HCT116 (cell line): Measurements from ENCODE around the gene EPDR1. TPM values are rescaled to one million over a fixed set of nuclear protein-coding genes. Genes with fewer than 3 reads are reported as not detected.

Source experiments
- ATAC-seq: fragments of 200-7000 bp; cut with Tn5 transposase; 2 replicates; pipeline ENCODE4 v1.9.1; 2020; ENCODE audit warnings: mild to moderate bottlenecking, moderate library complexity
- BruUV-seq: library from RNA; stranded (reverse); fragments of 400-500 nt; replicated peaks from 2 replicates; lab custom pipeline; 2021; lab: Mats Ljungman, UMichigan
- CTCF ChIA-PET: fragments of 300-600 bp; sonication (Branson Sonifier 250); formaldehyde crosslinking; loops from one replicate; lab custom pipeline; 2021; ENCODE audit warnings: antibody characterized with exemption; lab: Charles Lee
- POLR2A ChIA-PET: fragments of 300-600, 350-600 bp; sonication (Branson Sonifier 250); formaldehyde crosslinking; loops from one replicate; lab custom pipeline; 2021; ENCODE audit warnings: antibody characterized with exemption; lab: Charles Lee
- RAD21 ChIA-PET, 2 experiments: fragments of 300-600 bp; sonication (Branson Sonifier 250); formaldehyde crosslinking; loops; one replicate each; lab custom pipeline; 2023; ENCODE audit warnings: low total read pairs in 2 of 2; ENCODE audit not compliant: uncharacterized antibody in 2 of 2, unreplicated experiment in 2 of 2, low non-redundant PET in 1 of 2; lab: Charles Lee
- DNase-seq: peaks from one replicate; pipeline ENCODE4 v3.0.0-alpha.2; 2010; ENCODE audit warnings: low read depth, low spot score
- H2AFZ ChIP-seq: fragments of 200-600 bp; shearing (Covaris generic), sonication (generic); 2 replicates; pipeline ENCODE4 v1.6.1; 2017; ENCODE audit warnings: low read depth, mixed run types, mixed read lengths, antibody characterized with exemption, low read length; ENCODE audit not compliant: poor library complexity, severe bottlenecking
- H3K27ac ChIP-seq: 2 replicates; pipeline ENCODE4 v1.5.1; 2012; ENCODE audit warnings: low read depth, low read length
- H3K27me3 ChIP-seq: fragments of 200-600 bp; sonication (generic); 2 replicates; pipeline ENCODE4 v1.6.1; 2016; ENCODE audit warnings: mixed run types, low read length, mixed read lengths; ENCODE audit not compliant: insufficient read depth
- H3K36me3 ChIP-seq, 2 experiments: fragments of 200-500 bp in 1 of 2; fragments of 200-600 bp in 1 of 2; sonication (Bioruptor generic) in 1 of 2; sonication (generic) in 1 of 2; 2 replicates each; pipeline versions ENCODE4 v1.5.1 to v1.6.1; 2014 to 2016; ENCODE audit warnings: low read length in 2 of 2, inconsistent platforms in 1 of 2, mixed read lengths in 1 of 2, mixed run types in 1 of 2; ENCODE audit not compliant: insufficient read depth in 2 of 2, control insufficient read depth in 1 of 2
- H3K4me1 ChIP-seq, 2 experiments: fragments of 200-600 bp in 1 of 2; sonication (generic) in 1 of 2; 2 replicates each; pipeline versions ENCODE4 v1.5.1 to v1.6.1; 2012 to 2017; ENCODE audit warnings: low read length in 2 of 2, inconsistent platforms in 1 of 2, mild to moderate bottlenecking in 1 of 2, mixed read lengths in 1 of 2, mixed run types in 1 of 2, moderate library complexity in 1 of 2; ENCODE audit not compliant: insufficient read depth in 2 of 2, control insufficient read depth in 1 of 2
- H3K4me2 ChIP-seq: fragments of 200-600 bp; sonication (generic); 2 replicates; pipeline ENCODE4 v1.6.1; 2017; ENCODE audit warnings: mixed run types, low read length, mixed read lengths
- H3K4me3 ChIP-seq, 2 experiments: fragments of 200-600 bp in 1 of 2; sonication (generic) in 1 of 2; replicated peaks in 1 of 2; 2 replicates each; pipeline ENCODE4 v1.5.1; 2011 to 2016; ENCODE audit warnings: low read length in 2 of 2, control low read depth in 1 of 2, low read depth in 1 of 2, mild to moderate bottlenecking in 1 of 2, mixed read lengths in 1 of 2, mixed run types in 1 of 2
- H3K79me2 ChIP-seq: fragments of 200-600 bp; sonication (generic); 2 replicates; pipeline ENCODE4 v1.6.1; 2017; ENCODE audit warnings: mild to moderate bottlenecking, mixed run types, low read length, moderate library complexity, mixed read lengths; ENCODE audit not compliant: insufficient read depth
- H3K9ac ChIP-seq: fragments of 200-600 bp; sonication (generic); 2 replicates; pipeline ENCODE4 v1.6.1; 2016; ENCODE audit warnings: low read length, mixed read lengths
- H3K9me2 ChIP-seq: fragments of 200-600 bp; sonication (generic), shearing (Covaris generic); 2 replicates; pipeline ENCODE4 v1.6.1; 2017; ENCODE audit warnings: mixed run types, mild to moderate bottlenecking, moderate library complexity; ENCODE audit not compliant: insufficient read depth
- H3K9me3 ChIP-seq, 2 experiments: fragments of 200-500 bp in 1 of 2; fragments of 200-600 bp in 1 of 2; sonication (Bioruptor generic) in 1 of 2; sonication (generic) in 1 of 2; 2 replicates each; pipeline ENCODE4 v1.6.1; 2014 to 2017; ENCODE audit warnings: low read length in 2 of 2, mixed read lengths in 2 of 2, inconsistent platforms in 1 of 2, low read depth in 1 of 2, mild to moderate bottlenecking in 1 of 2, mixed run types in 1 of 2, moderate library complexity in 1 of 2; ENCODE audit not compliant: control insufficient read depth in 1 of 2, insufficient read depth in 1 of 2
- H4K20me1 ChIP-seq: fragments of 200-600 bp; sonication (generic), shearing (Covaris generic); 2 replicates; pipeline ENCODE4 v1.6.1; 2017; ENCODE audit warnings: mixed run types, mild to moderate bottlenecking, moderate library complexity; ENCODE audit not compliant: insufficient read depth
- ATF3 ChIP-seq: IDR thresholded peaks from 2 replicates; pipeline ENCODE4 v1.6.1; 2012
- CBX3 ChIP-seq: IDR thresholded peaks from 2 replicates; pipeline ENCODE4 v1.6.1; 2012; ENCODE audit warnings: low read depth
- CEBPB ChIP-seq: IDR thresholded peaks from 2 replicates; pipeline ENCODE4 v1.6.1; 2012; ENCODE audit warnings: low read depth
- CTCF ChIP-seq, 3 experiments: fragments of 200-600 bp in 1 of 3; sonication (generic) in 1 of 3; IDR thresholded peaks in 2 of 3; conservative IDR thresholded peaks in 1 of 3; 2 replicates each; pipeline ENCODE4 v1.5.1; 2012 to 2017; ENCODE audit warnings: low read depth in 2 of 3, low read length in 2 of 3, antibody characterized with exemption in 1 of 3, borderline replicate concordance in 1 of 3, control low read depth in 1 of 3, mild to moderate bottlenecking in 1 of 3, mixed read lengths in 1 of 3, mixed run types in 1 of 3, moderate library complexity in 1 of 3; ENCODE audit not compliant: insufficient read depth in 1 of 3
- EZH2phosphoT487 ChIP-seq: fragments of 200-600 bp; IDR thresholded peaks from 2 replicates; pipeline ENCODE4 v1.6.1; 2018; ENCODE audit warnings: antibody characterized with exemption, borderline replicate concordance
- JUND ChIP-seq: IDR thresholded peaks from 2 replicates; pipeline ENCODE4 v1.6.1; 2012
- MAX ChIP-seq: IDR thresholded peaks from 2 replicates; pipeline ENCODE4 v1.6.1; 2012
- POLR2A ChIP-seq: IDR thresholded peaks from 2 replicates; pipeline ENCODE4 v1.7.0; 2011; ENCODE audit warnings: borderline replicate concordance; ENCODE audit not compliant: insufficient read depth, insufficient read length; ENCODE audit errors: extremely low read depth
- POLR2AphosphoS5 ChIP-seq: IDR thresholded peaks from 2 replicates; pipeline ENCODE4 v1.6.1; 2011; ENCODE audit warnings: mild to moderate bottlenecking, low read depth, low read length, moderate library complexity
- RAD21 ChIP-seq: IDR thresholded peaks from 2 replicates; pipeline ENCODE4 v1.6.1; 2012; ENCODE audit warnings: low read depth, mild to moderate bottlenecking
- SIN3A ChIP-seq: IDR thresholded peaks from 2 replicates; pipeline ENCODE4 v1.6.1; 2012; ENCODE audit warnings: low read depth
- SRF ChIP-seq: IDR thresholded peaks from 2 replicates; pipeline ENCODE4 v1.6.1; 2012; ENCODE audit warnings: low read depth
- ZFX ChIP-seq: fragments of 450-650 bp; IDR thresholded peaks from 2 replicates; pipeline ENCODE4 v1.6.1; 2017
- ZNF274 ChIP-seq: fragments of 200-500 bp; sonication (Bioruptor generic); IDR thresholded peaks from 2 replicates; pipeline ENCODE4 v1.6.1; 2014; ENCODE audit warnings: mild to moderate bottlenecking, low read depth, low read length, inconsistent platforms
- intact Hi-C: fragments of 100-400 bp; cut with micrococcal nuclease; formaldehyde crosslinking; loops from 2 replicates; pipeline ENCODE4 v1.10.0; 2022
- total RNA-seq: library from RNA; stranded (reverse); gene quantifications from one replicate; pipeline ENCODE4 v1.2.1, GENCODE V29; 2021; ENCODE audit not compliant: unreplicated experiment

Gene EPDR1
- total RNA-seq, 1 experiment from 2014 or later, result 8.0 TPM

DNA sequence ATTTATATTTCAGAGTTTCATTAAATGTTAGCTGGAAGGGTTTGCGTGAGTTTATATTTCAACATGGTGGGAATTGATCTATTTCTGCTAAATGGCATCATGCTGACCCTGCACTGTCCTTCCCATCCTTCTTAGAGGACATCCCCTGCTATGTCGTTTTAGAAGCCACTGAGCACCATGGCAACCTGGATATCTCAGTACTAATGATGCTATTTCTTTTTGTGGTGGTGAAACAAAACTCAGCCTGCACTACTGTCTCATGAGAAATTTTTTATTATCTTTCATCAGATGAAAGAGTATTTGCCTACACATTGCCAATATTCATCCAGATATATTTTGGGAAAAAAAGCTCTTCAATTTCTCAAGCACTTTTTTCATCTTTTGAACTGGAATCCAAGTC is 12.1 kb downstream of the EPDR1 start:
- Histone ChIP-seq H3K4me1 (no peaks in the 10 kb centered on the region), H3K9me2 (no peaks in the 10 kb centered on the region), H2AFZ (no peak overlapping the region), H3K27ac (no peak overlapping the region), H3K9me3 (no peaks in the 10 kb centered on the region), H3K4me3 (no peak overlapping the region), H3K27me3 (no peaks in the 10 kb centered on the region), H3K36me3 (no peaks in the 10 kb centered on the region), H3K9ac (no peak overlapping the region), H4K20me1 (no peaks in the 10 kb centered on the region), H3K79me2 (peaks cover 4% of the 10 kb centered on the region; the same call in 1 of the 2 replicates), H3K4me2 (no peak overlapping the region)
- RAD21 ChIA-PET, result no interaction called here
- ATAC-seq, result no peak
- no peak for TF ChIP-seq CEBPB
- no peak for TF ChIP-seq RAD21
- no peak for TF ChIP-seq CTCF (IDR thresholded peaks at IDR 0.05 in 2 of 3, conservative IDR thresholded peaks at IDR 0.05 in 1 of 3; ENCODE audit: borderline replicate concordance in 1 of 3, insufficient read depth in 1 of 3, low read depth in 2 of 3, low read length in 2 of 3)
- TF ChIP-seq EZH2phosphoT487, result no peak
- no peak for TF ChIP-seq CBX3
- TF ChIP-seq SRF, result no peak
- TF ChIP-seq ZNF274, result no peak
- TF ChIP-seq SIN3A, result no peak
- no peak for TF ChIP-seq ZFX
- TF ChIP-seq POLR2AphosphoS5, result no peak
- no peak for TF ChIP-seq JUND
- no peak for TF ChIP-seq POLR2A
- TF ChIP-seq MAX, result no peak
- TF ChIP-seq ATF3, result no peak
- BruUV-seq, result no TSS peak
- CTCF ChIA-PET, result interaction anchor here (1.2 kb wide), 1 partner anchor 12 kb away, joined by 3 read pairs; the partner anchor contains the start of gene EPDR1
- DNase-seq, result no peak
- intact Hi-C loops, result no loop called here
- POLR2A ChIA-PET, result no interaction called here
